Fibroblast of mammary gland (primary cell): Measurements from ENCODE around the gene MAN1C1.

Experiments used
- DNase-seq: peaks from one replicate; pipeline ENCODE4 v3.0.0-alpha.2; 2010; ENCODE audit warnings: low read depth
- H3K4me3 ChIP-seq: 2 replicates; pipeline ENCODE4 v1.5.1; 2011; ENCODE audit warnings: low read depth, mild to moderate bottlenecking, low read length, moderate library complexity; ENCODE audit not compliant: control insufficient read depth
- TF ChIP-seq, protein P1 (sequence below): conservative IDR thresholded peaks from 2 replicates; pipeline ENCODE4 v1.5.1; 2011; ENCODE audit warnings: low read depth, low read length, inconsistent platforms; ENCODE audit not compliant: control insufficient read depth, insufficient read depth

Gene MAN1C1

DNA sequence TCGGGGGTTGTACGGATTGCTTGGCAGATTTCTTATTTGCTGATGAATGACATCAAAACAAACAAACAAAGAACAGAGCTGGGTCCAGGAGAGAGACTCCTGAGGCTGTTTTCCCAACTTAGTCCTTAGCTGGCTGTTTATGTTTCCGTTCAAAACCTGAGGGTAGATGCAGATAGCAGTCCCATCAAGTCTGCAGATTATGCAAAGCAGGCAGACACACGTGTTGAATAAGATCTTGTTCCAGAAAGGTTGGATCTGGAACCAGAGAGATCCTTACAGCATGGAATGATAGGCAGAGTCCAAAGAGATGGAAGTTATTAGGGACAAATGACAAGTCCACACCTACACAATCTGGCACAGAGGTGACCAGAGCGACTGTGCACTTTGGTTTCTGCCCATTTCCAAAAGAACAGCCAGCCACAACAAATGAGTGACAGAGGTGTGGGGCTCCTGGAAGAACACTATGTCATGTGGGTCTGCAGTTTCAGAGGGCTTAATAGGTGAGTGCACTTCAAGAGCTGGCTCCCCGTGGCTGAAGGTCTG, 65.5 kb downstream of the MAN1C1 start:
- H3K4me3 ChIP-seq, result no peak overlapping the region
- TF ChIP-seq, protein P1, sequence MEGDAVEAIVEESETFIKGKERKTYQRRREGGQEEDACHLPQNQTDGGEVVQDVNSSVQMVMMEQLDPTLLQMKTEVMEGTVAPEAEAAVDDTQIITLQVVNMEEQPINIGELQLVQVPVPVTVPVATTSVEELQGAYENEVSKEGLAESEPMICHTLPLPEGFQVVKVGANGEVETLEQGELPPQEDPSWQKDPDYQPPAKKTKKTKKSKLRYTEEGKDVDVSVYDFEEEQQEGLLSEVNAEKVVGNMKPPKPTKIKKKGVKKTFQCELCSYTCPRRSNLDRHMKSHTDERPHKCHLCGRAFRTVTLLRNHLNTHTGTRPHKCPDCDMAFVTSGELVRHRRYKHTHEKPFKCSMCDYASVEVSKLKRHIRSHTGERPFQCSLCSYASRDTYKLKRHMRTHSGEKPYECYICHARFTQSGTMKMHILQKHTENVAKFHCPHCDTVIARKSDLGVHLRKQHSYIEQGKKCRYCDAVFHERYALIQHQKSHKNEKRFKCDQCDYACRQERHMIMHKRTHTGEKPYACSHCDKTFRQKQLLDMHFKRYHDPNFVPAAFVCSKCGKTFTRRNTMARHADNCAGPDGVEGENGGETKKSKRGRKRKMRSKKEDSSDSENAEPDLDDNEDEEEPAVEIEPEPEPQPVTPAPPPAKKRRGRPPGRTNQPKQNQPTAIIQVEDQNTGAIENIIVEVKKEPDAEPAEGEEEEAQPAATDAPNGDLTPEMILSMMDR, result no peak
- DNase-seq, result no peak

DNA sequence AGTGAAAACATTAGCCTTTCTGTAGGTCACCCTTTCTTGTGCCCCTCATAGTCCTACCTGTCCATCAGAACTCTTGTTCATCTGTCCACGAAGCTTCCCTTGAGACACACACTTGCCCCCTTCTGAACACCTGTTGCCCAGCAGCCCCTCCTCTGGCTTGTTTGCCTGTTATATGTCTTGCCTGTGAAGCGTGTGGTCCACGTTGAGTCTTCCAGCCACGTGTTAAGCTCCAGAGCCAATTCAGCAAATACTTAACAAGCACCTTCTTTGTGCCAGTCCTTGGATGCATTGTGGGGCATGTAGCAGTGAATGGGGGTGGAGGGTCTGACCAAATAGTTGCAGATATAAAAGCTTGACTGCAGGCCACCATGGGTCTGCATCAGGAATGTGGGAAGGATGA, 66.6 kb downstream of the MAN1C1 start:
- TF ChIP-seq, protein P1, result no peak
- no peak overlapping the region for H3K4me3 ChIP-seq
- no peak for DNase-seq

DNA sequence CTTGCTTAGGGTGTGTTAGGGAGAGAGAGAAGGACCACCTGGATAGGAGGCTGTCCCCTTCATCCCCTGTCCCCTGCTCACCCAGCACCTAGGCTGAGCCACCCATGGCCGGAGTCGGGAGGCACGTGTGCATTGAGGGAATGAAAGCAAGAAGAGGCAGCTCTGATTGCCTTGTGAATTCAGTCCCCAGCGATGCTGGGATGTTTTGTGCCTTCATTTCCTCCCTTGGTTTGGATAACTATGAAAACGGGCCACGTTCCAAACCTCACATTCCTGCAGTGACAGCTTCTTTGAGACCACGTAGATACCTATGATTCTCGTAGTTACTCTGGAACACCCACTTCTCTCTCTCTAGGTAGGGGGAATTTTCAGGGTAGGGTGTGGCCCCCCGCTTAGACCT, 67.1 kb downstream of the MAN1C1 start:
- DNase-seq, result no peak
- no peak overlapping the region for H3K4me3 ChIP-seq
- TF ChIP-seq, protein P1, result no peak

DNA sequence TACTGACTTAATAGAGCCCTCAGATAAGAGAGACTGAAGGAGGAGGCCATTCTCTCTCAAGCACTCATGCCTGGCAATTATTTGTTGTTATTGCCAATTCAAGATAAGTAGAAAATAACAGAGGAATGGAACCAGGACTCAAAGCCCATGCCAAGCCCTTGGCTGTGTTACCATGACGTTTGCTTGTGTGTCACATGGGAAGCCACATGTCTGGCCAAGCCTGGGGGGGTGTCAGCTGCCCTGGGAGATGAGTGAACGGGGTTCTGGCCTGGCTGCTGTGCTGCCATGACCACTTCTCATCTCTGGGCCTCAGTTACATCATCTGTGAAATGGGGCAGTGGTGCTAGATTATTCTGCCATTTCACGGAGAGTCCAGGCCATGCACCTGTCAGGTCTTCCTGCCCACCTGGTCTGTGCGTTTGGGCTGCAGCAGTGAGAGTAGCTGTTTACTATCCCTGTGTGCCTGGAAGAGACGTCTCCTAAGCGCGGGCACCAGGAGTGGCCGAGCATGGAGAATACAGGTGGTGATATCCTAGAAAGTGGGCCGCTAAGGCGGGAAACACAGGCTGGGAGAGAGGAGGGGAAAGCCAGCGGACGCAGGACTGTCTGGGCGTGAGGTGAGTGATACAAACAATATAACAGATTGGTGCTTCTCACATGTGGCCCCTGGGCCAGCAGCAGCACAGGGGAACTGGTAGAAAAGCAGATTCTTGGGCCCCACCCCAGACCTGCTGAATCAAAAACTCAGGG, 67.8 kb downstream of the MAN1C1 start:
- H3K4me3 ChIP-seq, result no peak overlapping the region
- DNase-seq, result no peak
- TF ChIP-seq, protein P1, result no peak

DNA sequence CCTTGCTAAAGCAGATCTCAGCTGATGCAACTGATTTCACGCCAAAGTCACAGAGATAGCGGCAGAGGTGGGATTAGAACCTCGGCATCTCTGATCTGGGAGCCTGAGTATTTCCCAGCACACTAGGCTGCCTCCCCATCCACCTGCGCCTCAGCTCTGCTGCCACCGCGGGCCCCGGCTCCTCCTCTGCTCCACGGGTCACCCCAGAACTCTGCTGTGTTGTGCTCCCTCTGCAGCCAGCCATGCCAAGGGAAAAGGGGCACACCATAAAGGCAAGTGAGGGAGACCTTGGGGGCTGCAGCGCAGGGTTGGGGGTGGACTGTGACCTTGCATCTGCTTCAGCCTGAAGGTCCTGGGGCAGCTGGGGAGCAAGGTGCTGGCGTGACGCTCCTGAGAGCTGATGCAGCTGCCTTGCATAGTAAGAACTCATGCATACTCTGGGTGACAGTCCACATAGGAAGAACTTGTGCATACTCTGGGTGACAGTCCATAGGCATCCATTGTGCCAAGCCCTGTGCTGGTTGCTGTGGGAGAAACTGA, 68.7 kb downstream of the MAN1C1 start:
- DNase-seq, result no peak
- TF ChIP-seq, protein P1, result no peak

DNA sequence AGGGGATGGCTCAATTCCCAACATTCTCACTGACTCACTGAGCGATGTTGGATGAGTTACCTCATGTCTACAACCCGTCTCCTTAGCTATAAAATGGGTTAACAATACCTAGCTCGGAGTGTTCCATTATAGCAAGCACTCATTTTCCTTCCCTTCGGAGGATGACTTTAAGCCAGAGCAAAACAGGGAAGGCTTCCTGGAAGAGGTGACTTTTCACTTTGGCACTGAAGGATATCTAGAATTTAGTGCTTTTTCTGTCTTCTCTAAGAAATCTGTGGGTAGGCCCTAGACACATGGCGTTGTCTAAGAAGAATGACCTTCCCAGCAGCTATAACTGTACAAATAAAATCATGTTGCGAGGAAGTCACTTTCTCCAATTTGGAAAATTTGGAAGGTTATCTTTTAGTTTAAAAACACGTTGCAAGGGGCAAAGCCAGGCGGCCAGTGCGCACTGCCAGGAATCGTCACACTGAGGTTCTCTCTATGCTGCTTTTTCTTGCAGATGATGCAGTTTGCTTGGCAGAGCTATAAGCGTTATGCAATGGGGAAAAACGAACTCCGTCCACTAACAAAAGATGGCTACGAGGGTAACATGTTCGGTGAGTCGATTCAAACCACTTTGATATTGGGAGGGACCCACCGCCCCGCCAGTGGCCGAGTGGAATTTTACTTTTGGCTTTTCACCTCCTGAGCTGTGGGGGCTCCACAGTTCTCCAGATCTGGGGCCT, 69.5 kb downstream of the MAN1C1 start:
- peak; percentile 54 for DNase-seq
- TF ChIP-seq, protein P1, result no peak
- H3K4me3 ChIP-seq, result no peak overlapping the region

More for the DNA sequence above, 68.7 kb downstream of the MAN1C1 start:
- H3K4me3 ChIP-seq, result no peak overlapping the region
